Astrocyte (in vitro differentiated cells and primary cell): Measurements from ENCODE around the gene AGPAT3. TPM values are rescaled to one million over a fixed set of nuclear protein-coding genes. Genes with fewer than 3 reads are reported as not detected.

Source experiments
- DNase-seq: peaks from one replicate; pipeline ENCODE4 v3.0.0-alpha.2; 2010; ENCODE audit warnings: low read depth
- FAIRE-seq: peaks from 2 replicates; lab custom pipeline; 2011; peaks lifted over from hg19 to GRCh38; lab: Jason Lieb, UNC
- H2AFZ ChIP-seq: 2 replicates; pipeline ENCODE4 v1.6.0; 2012; ENCODE audit warnings: low read depth, low read length, inconsistent platforms
- H3K27ac ChIP-seq: 2 replicates; pipeline ENCODE4 v1.5.1; 2011; ENCODE audit warnings: low read depth, low read length, inconsistent platforms
- H3K27me3 ChIP-seq: 2 replicates; pipeline ENCODE4 v1.6.0; 2011; ENCODE audit warnings: low read length, inconsistent platforms; ENCODE audit not compliant: insufficient read depth
- H3K36me3 ChIP-seq: 2 replicates; pipeline ENCODE4 v1.5.1; 2011; ENCODE audit warnings: low read length, inconsistent platforms; ENCODE audit not compliant: insufficient read depth
- H3K4me1 ChIP-seq: 2 replicates; pipeline ENCODE4 v1.5.1; 2011; ENCODE audit warnings: low read length, inconsistent platforms; ENCODE audit not compliant: insufficient read depth
- H3K4me2 ChIP-seq: 2 replicates; pipeline ENCODE4 v1.6.0; 2012; ENCODE audit warnings: low read length, inconsistent platforms
- H3K4me3 ChIP-seq: 2 replicates; pipeline ENCODE4 v1.5.1; 2011; ENCODE audit warnings: low read depth, mild to moderate bottlenecking, low read length, inconsistent platforms; ENCODE audit not compliant: insufficient read depth
- H3K79me2 ChIP-seq: 2 replicates; pipeline ENCODE4 v1.6.0; 2012; ENCODE audit warnings: mild to moderate bottlenecking, low read length, inconsistent platforms; ENCODE audit not compliant: insufficient read depth
- H3K9ac ChIP-seq: 2 replicates; pipeline ENCODE4 v1.6.0; 2012; ENCODE audit warnings: mild to moderate bottlenecking, low read length, inconsistent platforms
- H3K9me3 ChIP-seq: 2 replicates; pipeline ENCODE4 v1.5.1; 2012; ENCODE audit warnings: low read depth, mild to moderate bottlenecking, low read length, inconsistent platforms; ENCODE audit not compliant: insufficient read depth
- H4K20me1 ChIP-seq: 2 replicates; pipeline ENCODE4 v1.6.0; 2012; ENCODE audit warnings: low read length, inconsistent platforms; ENCODE audit not compliant: insufficient read depth
- H3K27ac Mint-ChIP-seq: one replicate; pipeline ENCODE4 v1.8.0; 2021; ENCODE audit warnings: mild to moderate bottlenecking, mixed read lengths; ENCODE audit not compliant: unreplicated experiment
- H3K27me3 Mint-ChIP-seq: one replicate; pipeline ENCODE4 v1.8.0; 2021; ENCODE audit warnings: low read depth, mixed read lengths; ENCODE audit not compliant: unreplicated experiment
- H3K36me3 Mint-ChIP-seq: one replicate; pipeline ENCODE4 v1.8.0; 2021; ENCODE audit warnings: low read depth, mixed read lengths; ENCODE audit not compliant: unreplicated experiment
- H3K4me1 Mint-ChIP-seq: one replicate; pipeline ENCODE4 v1.8.0; 2021; ENCODE audit warnings: low read depth, mixed read lengths; ENCODE audit not compliant: unreplicated experiment
- H3K4me3 Mint-ChIP-seq: one replicate; pipeline ENCODE4 v1.8.0; 2021; ENCODE audit warnings: mild to moderate bottlenecking, moderate library complexity, mixed read lengths; ENCODE audit not compliant: unreplicated experiment
- H3K9me3 Mint-ChIP-seq: one replicate; pipeline ENCODE4 v1.8.0; 2021; ENCODE audit warnings: mild to moderate bottlenecking, mixed read lengths; ENCODE audit not compliant: unreplicated experiment
- CTCF ChIP-seq: IDR thresholded peaks from 2 replicates; pipeline ENCODE4 v1.5.1; 2011; ENCODE audit warnings: low read depth, mild to moderate bottlenecking, inconsistent platforms, low read length, moderate library complexity; ENCODE audit not compliant: insufficient read depth
- EZH2 ChIP-seq: IDR thresholded peaks from 2 replicates; pipeline ENCODE4 v1.6.1; 2012; ENCODE audit warnings: mild to moderate bottlenecking, low read length, inconsistent platforms; ENCODE audit not compliant: insufficient read depth
- total RNA-seq: library from RNA; stranded (reverse); gene quantifications from 2 replicates; pipeline ENCODE4 v1.2.1, GENCODE V29; 2021

AGPAT3 gene
- total RNA-seq, 1 donor from 2014 or later = 34.7 TPM

- Histone ChIP-seq H3K36me3 (no peaks in the 10 kb centered on the region), H3K4me1 (no peaks in the 10 kb centered on the region), H4K20me1 (no peaks in the 10 kb centered on the region), H3K4me3 (no peak overlapping the region), H3K27me3 (peaks cover 5% of the 10 kb centered on the region), H3K27ac (no peak overlapping the region), H2AFZ (no peak overlapping the region), H3K9ac (no peak overlapping the region), H3K9me3 (no peaks in the 10 kb centered on the region), H3K79me2 (no peaks in the 10 kb centered on the region), H3K4me2 (no peak overlapping the region)
- peaks cover 22% of the 10 kb centered on the region for H3K27me3 Mint-ChIP-seq
- H3K27ac Mint-ChIP-seq = no peak overlapping the region
- no peak for DNase-seq
- no peaks in the 10 kb centered on the region for H3K36me3 Mint-ChIP-seq
- no peak for TF ChIP-seq EZH2
- TF ChIP-seq CTCF = no peak
- H3K4me3 Mint-ChIP-seq = no peak overlapping the region
- FAIRE-seq = no peak
- H3K4me1 Mint-ChIP-seq = no peaks in the 10 kb centered on the region
- H3K9me3 Mint-ChIP-seq = peaks cover 4% of the 10 kb centered on the region
These were observed 10.9 kb upstream of the AGPAT3 start for GRCh38 chr21:43853851-43854772.

GRCh38 chr21:43854773-43855633, 10.0 kb upstream of the AGPAT3 start:
- TF ChIP-seq EZH2 (no peak), CTCF (no peak)
- H3K27ac ChIP-seq = no peak overlapping the region
- peaks cover 5% of the 10 kb centered on the region for H3K27me3 ChIP-seq
- H2AFZ ChIP-seq = no peak overlapping the region
- Mint-ChIP-seq H3K36me3 (no peaks in the 10 kb centered on the region), H3K4me3 (no peak overlapping the region), H3K9me3 (peaks cover 4% of the 10 kb centered on the region), H3K27me3 (peaks cover 18% of the 10 kb centered on the region), H3K4me1 (no peaks in the 10 kb centered on the region), H3K27ac (peak overlapping the region; percentile 18)
- DNase-seq (no peak), FAIRE-seq (no peak)
- H3K4me2 ChIP-seq = no peak overlapping the region
- H3K4me1 ChIP-seq = no peaks in the 10 kb centered on the region
- no peak overlapping the region for H3K9ac ChIP-seq
- no peaks in the 10 kb centered on the region for H4K20me1 ChIP-seq
- H3K36me3 ChIP-seq = no peaks in the 10 kb centered on the region
- H3K4me3 ChIP-seq = no peak overlapping the region
- H3K9me3 ChIP-seq = no peaks in the 10 kb centered on the region
- H3K79me2 ChIP-seq = no peaks in the 10 kb centered on the region
